Measurements from ENCODE around the gene CYP3A5. TPM values are rescaled to one million over a fixed set of nuclear protein-coding genes. Genes with fewer than 3 reads are reported as not detected.
A peak's percentile ranks its signal among the peaks of the same experiment; 100 is the strongest.

CYP3A5 gene
- total and polyA plus RNA-seq, 2 of the 8 experiments (the other 6 are each of a cell fraction or from before 2014, with no cell fraction given) = 0.06 TPM; not detected in 1

DNA sequence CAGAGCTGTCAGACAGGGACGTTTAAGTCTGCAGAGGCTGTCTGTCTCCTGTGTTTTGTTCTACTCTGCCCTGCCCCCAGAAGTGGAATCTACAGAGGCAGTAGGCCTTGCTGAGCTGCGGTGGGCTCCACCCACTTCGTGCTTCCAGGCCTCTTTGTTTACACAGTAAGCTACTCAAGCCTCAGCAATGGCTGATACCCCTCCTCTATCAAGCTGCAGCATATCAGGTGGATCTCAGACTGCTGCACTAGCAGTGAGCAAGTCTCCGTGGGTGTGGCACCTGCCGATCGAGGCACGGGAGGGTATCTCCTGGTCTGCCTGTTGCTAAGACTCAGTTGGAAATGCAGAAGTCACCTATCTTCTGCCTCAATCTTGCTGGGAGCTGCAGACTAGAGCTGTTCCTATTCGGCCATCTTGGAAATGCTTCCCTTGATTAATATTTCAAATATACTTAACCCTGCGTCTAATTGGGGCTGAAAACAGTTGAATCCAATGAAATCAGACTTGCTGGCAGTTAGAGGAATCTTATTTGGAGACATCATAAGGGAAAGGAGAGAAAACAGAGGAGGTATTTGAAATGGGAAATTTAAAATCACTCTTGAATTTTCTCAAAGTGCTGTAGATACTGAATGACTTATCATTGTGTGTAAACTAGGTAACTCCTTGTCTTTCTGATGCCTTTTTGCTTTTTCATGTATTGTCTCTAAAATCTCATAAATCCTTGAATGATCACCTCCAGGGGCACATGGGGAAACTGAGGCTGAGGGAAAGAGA lies 13.8 kb upstream of the CYP3A5 start (continued):
- no peak for TF ChIP-seq SUZ12 (IDR thresholded peaks at IDR 0.05; ENCODE audit: low read length)
- no peak for TF ChIP-seq SP4 (IDR thresholded peaks at IDR 0.05; ENCODE audit: low read length)
- TF ChIP-seq HDAC2 (IDR thresholded peaks at IDR 0.05; ENCODE audit: borderline replicate concordance in 1 of 2, low read depth in 2 of 2, low read length in 2 of 2) = no peak
- TF ChIP-seq SP1 (IDR thresholded peaks at IDR 0.05; ENCODE audit: low read depth, low read length) = 0 out of 2 replicates have a peak, but pooled peaks have one; percentile 20
- no peak for TF ChIP-seq TEAD4 (IDR thresholded peaks at IDR 0.05; ENCODE audit: low read depth, low read length)
- no peak for TF ChIP-seq CHD1 (IDR thresholded peaks at IDR 0.05; ENCODE audit: low read depth, low read length)
- TF ChIP-seq EGR1 (IDR thresholded peaks at IDR 0.05; ENCODE audit: borderline replicate concordance, low read depth, low read length) = no peak
- TF ChIP-seq, protein P1, sequence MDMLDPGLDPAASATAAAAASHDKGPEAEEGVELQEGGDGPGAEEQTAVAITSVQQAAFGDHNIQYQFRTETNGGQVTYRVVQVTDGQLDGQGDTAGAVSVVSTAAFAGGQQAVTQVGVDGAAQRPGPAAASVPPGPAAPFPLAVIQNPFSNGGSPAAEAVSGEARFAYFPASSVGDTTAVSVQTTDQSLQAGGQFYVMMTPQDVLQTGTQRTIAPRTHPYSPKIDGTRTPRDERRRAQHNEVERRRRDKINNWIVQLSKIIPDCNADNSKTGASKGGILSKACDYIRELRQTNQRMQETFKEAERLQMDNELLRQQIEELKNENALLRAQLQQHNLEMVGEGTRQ (IDR thresholded peaks at IDR 0.05; ENCODE audit: low read length) = no peak
- TF ChIP-seq YY1 (IDR thresholded peaks at IDR 0.05; ENCODE audit: low read depth, low read length) = peak; percentile 87
- TF ChIP-seq CTBP2 (IDR thresholded peaks at IDR 0.05; ENCODE audit: borderline replicate concordance, insufficient read depth, insufficient read length, low read length) = no peak
- no peak for TF ChIP-seq EZH2 (IDR thresholded peaks at IDR 0.05; ENCODE audit: low read depth, low read length, severe bottlenecking)
- no peak for TF ChIP-seq KDM4A (IDR thresholded peaks at IDR 0.05; ENCODE audit: low read depth, low read length, severe bottlenecking)
- no peak for TF ChIP-seq TBP (IDR thresholded peaks at IDR 0.05; ENCODE audit: low read depth, low read length)
- TF ChIP-seq SIRT6 (IDR thresholded peaks at IDR 0.05; ENCODE audit: low read length) = no peak
- TF ChIP-seq TCF12 (IDR thresholded peaks at IDR 0.05; ENCODE audit: low read depth, low read length) = no peak
- TF ChIP-seq SRF (IDR thresholded peaks at IDR 0.05; ENCODE audit: low read depth, low read length) = no peak
- TF ChIP-seq JUN (IDR thresholded peaks at IDR 0.05; ENCODE audit: low read depth, low read length) = no peak

Data from H1 (cell line).